Measurements from ENCODE around the gene PTGES3L. TPM values are rescaled to one million over a fixed set of nuclear protein-coding genes. Genes with fewer than 3 reads are reported as not detected.

The PTGES3L gene
- total and polyA plus RNA-seq, 8 donors = 0.12 to 1.0 (median 0.29) TPM

- intact Hi-C loops (cut with DNase I) = no loop called here
- Histone ChIP-seq H3K4me1 (peaks cover 0 to 9% (median 5%) of the 10 kb centered on the region in 3 donors), H3K27ac (no peak overlapping the region), H3K4me3 (no peak overlapping the region), H3K9me3 (no peaks in the 10 kb centered on the region), H3K36me3 (no peaks in the 10 kb centered on the region), H3K27me3 (no peaks in the 10 kb centered on the region)
- ATAC-seq (peak in 2 of 4 donors; percentile 18 to 20), DNase-seq (peak in 1 of 6 donors; percentile 21), FAIRE-seq (no peak)
- 71% methylated on average over 19 of the region's 19 CpGs for WGBS, 2 donors
- TF ChIP-seq, protein P1, sequence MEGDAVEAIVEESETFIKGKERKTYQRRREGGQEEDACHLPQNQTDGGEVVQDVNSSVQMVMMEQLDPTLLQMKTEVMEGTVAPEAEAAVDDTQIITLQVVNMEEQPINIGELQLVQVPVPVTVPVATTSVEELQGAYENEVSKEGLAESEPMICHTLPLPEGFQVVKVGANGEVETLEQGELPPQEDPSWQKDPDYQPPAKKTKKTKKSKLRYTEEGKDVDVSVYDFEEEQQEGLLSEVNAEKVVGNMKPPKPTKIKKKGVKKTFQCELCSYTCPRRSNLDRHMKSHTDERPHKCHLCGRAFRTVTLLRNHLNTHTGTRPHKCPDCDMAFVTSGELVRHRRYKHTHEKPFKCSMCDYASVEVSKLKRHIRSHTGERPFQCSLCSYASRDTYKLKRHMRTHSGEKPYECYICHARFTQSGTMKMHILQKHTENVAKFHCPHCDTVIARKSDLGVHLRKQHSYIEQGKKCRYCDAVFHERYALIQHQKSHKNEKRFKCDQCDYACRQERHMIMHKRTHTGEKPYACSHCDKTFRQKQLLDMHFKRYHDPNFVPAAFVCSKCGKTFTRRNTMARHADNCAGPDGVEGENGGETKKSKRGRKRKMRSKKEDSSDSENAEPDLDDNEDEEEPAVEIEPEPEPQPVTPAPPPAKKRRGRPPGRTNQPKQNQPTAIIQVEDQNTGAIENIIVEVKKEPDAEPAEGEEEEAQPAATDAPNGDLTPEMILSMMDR (IDR thresholded peaks at IDR 0.05) = no peak
These were observed 38.4 kb upstream of the PTGES3L start for GRCh38 chr17:43018008-43018853.

DNA sequence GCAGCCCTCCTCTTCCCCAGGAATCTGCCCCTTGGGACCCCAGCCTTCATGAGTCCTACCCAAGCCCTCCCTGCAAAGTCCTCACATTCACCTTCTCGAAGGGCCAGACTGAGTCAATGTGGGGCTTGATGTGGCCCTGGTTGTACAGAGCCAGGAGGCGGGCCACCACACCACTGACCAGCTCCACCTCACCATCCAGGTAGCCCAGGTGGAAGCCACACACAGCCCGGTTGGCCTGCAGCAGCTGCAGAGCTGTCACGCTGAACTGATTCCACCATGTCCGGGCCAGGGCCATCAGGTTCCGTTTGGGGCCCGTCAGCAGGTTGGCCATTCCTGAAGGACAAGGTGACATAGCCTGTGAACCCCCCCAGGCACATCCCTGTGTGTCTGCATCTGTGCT is 36.3 kb upstream of the PTGES3L start:
- Histone ChIP-seq H3K36me3 (no peaks in the 10 kb centered on the region), H3K27ac (no peak overlapping the region), H3K27me3 (no peaks in the 10 kb centered on the region), H3K9me3 (no peaks in the 10 kb centered on the region), H3K4me3 (no peak overlapping the region), H3K4me1 (peaks cover 0 to 4% (median 0%) of the 10 kb centered on the region in 3 donors)
- no peak for FAIRE-seq
- intact Hi-C loops (cut with DNase I) = no loop called here
- 87% methylated on average over 7 of the region's 7 CpGs for WGBS, 2 donors
- no peak for ATAC-seq
- TF ChIP-seq, protein P1 (IDR thresholded peaks at IDR 0.05) = no peak
- DNase-seq = peak in 1 of 6 donors; percentile 62

DNA sequence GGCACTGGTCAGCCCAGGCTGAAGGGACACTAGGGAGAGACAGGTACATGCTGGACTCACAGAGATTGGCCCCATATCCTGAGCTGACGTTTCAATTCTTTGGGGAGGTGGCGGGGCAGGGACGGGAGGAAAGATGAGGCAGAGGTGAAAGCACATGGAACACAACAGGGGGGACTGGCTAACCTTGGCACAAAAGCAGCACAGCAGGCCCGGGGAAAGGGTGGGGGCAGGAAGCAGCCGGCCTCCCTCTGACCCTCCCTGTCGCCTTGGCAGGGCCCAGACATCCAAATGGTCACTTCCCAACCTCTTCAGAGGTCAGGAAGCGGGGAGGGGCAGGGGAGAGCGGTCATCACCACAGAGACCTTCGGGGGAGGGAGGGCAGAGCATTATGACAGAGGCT is 35.7 kb upstream of the PTGES3L start:
- H3K9me3 ChIP-seq = no peaks in the 10 kb centered on the region
- WGBS, 2 donors = 73 to 76% methylated on average over 9 of the region's 9 CpGs
- no peak overlapping the region for H3K27ac ChIP-seq
- no peaks in the 10 kb centered on the region for H3K27me3 ChIP-seq
- no peaks in the 10 kb centered on the region for H3K36me3 ChIP-seq
- intact Hi-C loops (cut with DNase I) = no loop called here
- FAIRE-seq = no peak
- ATAC-seq = no peak
- TF ChIP-seq, protein P1 (IDR thresholded peaks at IDR 0.05) = no peak
- H3K4me3 ChIP-seq = no peak overlapping the region
- peaks cover 0 to 4% (median 0%) of the 10 kb centered on the region in 3 donors for H3K4me1 ChIP-seq
- peak in 2 of 6 donors; percentile 18 to 50 for DNase-seq

DNA sequence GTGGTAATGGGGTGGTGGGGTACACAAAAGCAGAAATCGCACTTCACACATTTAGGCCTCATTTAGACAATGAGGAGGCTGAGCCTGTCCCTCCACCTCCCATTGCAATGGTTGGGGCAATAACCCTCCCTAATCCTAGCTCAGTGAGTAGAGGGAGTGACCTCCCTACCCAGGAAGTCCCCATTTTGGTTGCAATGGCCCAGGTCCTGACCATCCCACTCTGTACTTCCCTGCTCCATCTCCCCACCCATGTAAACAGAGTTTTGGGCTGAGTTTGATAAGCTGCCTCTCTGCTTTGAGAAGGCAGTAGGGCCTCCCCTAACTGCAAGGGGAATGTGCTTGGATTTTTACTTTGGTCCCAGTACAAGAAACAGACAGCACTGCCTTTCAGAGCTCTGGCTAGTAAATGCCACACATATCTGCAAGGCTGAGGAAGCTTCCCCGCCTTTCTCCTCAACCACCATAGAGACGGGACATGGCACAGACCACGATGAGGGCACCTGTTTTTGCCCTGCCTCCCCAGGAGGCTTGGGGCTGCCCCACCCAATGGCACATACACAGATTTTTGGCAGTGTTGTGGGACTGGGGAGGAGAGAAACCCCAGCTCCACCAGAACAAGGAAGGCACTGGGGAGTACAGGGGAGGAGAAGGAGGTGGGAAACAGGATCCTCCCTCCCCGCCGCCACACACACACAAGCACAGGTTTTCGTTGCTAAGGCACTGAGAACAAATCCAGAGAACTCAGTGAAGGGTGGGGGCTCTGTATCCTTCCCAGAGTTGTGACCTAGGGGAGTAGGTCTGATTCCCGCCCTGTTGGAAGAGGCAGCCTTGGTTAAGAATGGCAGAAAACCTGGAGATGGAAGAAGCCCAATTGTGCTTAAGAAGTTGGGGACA is 35.0 kb upstream of the PTGES3L start:
- ATAC-seq (no peak), DNase-seq (no peak), FAIRE-seq (no peak)
- H3K4me1 ChIP-seq = peaks cover 0 to 4% (median 0%) of the 10 kb centered on the region in 3 donors
- peak overlapping the region in 1 of 4 donors; percentile 5 for H3K27ac ChIP-seq
- H3K36me3 ChIP-seq = no peaks in the 10 kb centered on the region
- H3K9me3 ChIP-seq = no peaks in the 10 kb centered on the region
- no peak overlapping the region for H3K4me3 ChIP-seq
- intact Hi-C loops (cut with DNase I) = no loop called here
- TF ChIP-seq, protein P1 (IDR thresholded peaks at IDR 0.05) = no peak
- no peaks in the 10 kb centered on the region for H3K27me3 ChIP-seq
- 80 to 90% methylated on average over 8 of the region's 8 CpGs for WGBS, 2 donors
